Psoas muscle (tissue), 8 donors: ENCODE measurements around the gene GRB7. TPM values are rescaled to one million over a fixed set of nuclear protein-coding genes. Genes with fewer than 3 reads are reported as not detected.

ENCODE experiments used
- ATAC-seq, 4 donors: fragments of 200-7000 bp; cut with Tn5 transposase; one replicate each; pipeline ENCODE4 v1.9.1; 2020; ENCODE audit warnings: moderate library complexity in 3 of 4, mild to moderate bottlenecking in 2 of 4
- DNase-seq, 2 donors: peaks; one replicate each; pipeline ENCODE4 v3.0.0-alpha.2; 2020
- H3K27ac ChIP-seq: fragments of 200-600 bp; one replicate; pipeline ENCODE4 v1.8.0; 2022
- H3K27me3 ChIP-seq, 3 donors: fragments of 200-600 bp in 1 of 3; one replicate each; pipeline versions ENCODE4 v1.6.1 to v1.8.0; 2013 to 2022; ENCODE audit warnings: low read length in 2 of 3, mild to moderate bottlenecking in 2 of 3, moderate library complexity in 1 of 3; ENCODE audit not compliant: insufficient read depth in 3 of 3
- H3K36me3 ChIP-seq, 2 donors: fragments of 200-600 bp in 1 of 2; one replicate each; pipeline versions ENCODE4 v1.6.1 to v1.8.0; 2013 to 2022; ENCODE audit warnings: low read depth in 1 of 2, mild to moderate bottlenecking in 1 of 2, moderate library complexity in 1 of 2; ENCODE audit not compliant: insufficient read depth in 1 of 2
- H3K4me1 ChIP-seq: fragments of 200-600 bp; one replicate; pipeline ENCODE4 v1.8.0; 2022
- H3K4me3 ChIP-seq: fragments of 200-600 bp; one replicate; pipeline ENCODE4 v1.8.0; 2022; ENCODE audit warnings: mild to moderate bottlenecking
- H3K9me3 ChIP-seq: fragments of 200-600 bp; one replicate; pipeline ENCODE4 v1.8.0; 2022
- WGBS, 3 donors: extraction: QIAGEN DNeasy Blood & Tissue Kit; methylation state at CpG; one replicate each; pipeline versions ENCODE4 v1.1.6 to v1.1.7; 2013; 5-methylcytosine and 5-hydroxymethylcytosine counted together
- intact Hi-C, 2 donors: fragments of 100-400 bp; cut with DNase I; formaldehyde crosslinking; loops; one replicate each; pipeline versions ENCODE4 v1.11.0 to v1.14.2; 2022
- polyA plus RNA-seq, 3 donors: library from polyadenylated mRNA; stranded (reverse); fragments of 200-250 nt; gene quantifications; one replicate each; pipeline ENCODE4 v1.2.3, GENCODE V29; 2013
- total RNA-seq, 4 donors: library from RNA; stranded (reverse); fragmentation: NEBNext Ultra II Directional in 2 of 4; extraction: Animal tissue kit (Norgen Biotek cat#: 25700) in 2 of 4; gene quantifications; one replicate each; pipeline versions ENCODE4 v1.2.1 to v1.2.4, GENCODE V29; 2021 to 2023
- TF ChIP-seq, protein P1 (sequence below): fragments of 200-600 bp; IDR thresholded peaks from one replicate; pipeline ENCODE4 v1.8.0; 2022; ENCODE audit warnings: antibody characterized with exemption
- donor health status: healthy with polysubstance abuse.
- donor health status: DM: no; HTN: no; CAD: no; lungs with moderate emphysema.
- donor health status: Bipolar disorder and iron deficiency.
- donor health status: healthy.
- donor health status: DM: yes; HTN: yes; CAD: no.
- donor health status: DM: no; HTN: no; CAD: no.
- donor health status: DM: no; HTN: no; CAD: no.
- donor health status: DM: yes; HTN: yes; CAD: no.

GRB7 gene
- total and polyA plus RNA-seq, 7 donors = 0.06 to 0.69 TPM; not detected in 5

DNA sequence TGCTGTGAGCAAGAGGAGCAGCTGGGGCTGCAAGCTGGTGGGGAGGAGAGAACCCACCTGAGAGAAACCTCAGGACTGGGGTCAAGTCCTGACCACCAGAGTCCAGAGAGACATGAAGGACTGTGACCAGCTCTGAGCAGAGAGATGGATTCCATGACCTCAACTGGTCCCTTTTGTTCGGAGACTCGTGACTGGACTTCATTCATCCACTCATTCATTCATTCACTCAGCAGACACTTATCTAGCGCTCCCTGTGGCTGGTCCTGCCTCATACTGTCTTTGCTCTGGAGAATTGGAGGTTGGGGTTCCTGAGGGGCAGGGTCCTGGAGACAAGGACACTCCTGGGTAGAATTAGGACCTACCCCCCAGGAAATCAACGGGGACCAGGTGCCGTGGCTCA, 33.8 kb upstream of the GRB7 start:
- Histone ChIP-seq H3K27ac (peak overlapping the region; percentile 61), H3K4me3 (no peak overlapping the region), H3K4me1 (peaks cover 55% of the 10 kb centered on the region), H3K27me3 (no peaks in the 10 kb centered on the region), H3K9me3 (no peaks in the 10 kb centered on the region), H3K36me3 (peaks cover 0 to 22% of the 10 kb centered on the region in 2 donors)
- intact Hi-C loops = no loop called here
- ATAC-seq = no peak
- 84 to 86% (median 84%) methylated on average over 5 of the region's 5 CpGs for WGBS, 3 donors
- TF ChIP-seq, protein P1, sequence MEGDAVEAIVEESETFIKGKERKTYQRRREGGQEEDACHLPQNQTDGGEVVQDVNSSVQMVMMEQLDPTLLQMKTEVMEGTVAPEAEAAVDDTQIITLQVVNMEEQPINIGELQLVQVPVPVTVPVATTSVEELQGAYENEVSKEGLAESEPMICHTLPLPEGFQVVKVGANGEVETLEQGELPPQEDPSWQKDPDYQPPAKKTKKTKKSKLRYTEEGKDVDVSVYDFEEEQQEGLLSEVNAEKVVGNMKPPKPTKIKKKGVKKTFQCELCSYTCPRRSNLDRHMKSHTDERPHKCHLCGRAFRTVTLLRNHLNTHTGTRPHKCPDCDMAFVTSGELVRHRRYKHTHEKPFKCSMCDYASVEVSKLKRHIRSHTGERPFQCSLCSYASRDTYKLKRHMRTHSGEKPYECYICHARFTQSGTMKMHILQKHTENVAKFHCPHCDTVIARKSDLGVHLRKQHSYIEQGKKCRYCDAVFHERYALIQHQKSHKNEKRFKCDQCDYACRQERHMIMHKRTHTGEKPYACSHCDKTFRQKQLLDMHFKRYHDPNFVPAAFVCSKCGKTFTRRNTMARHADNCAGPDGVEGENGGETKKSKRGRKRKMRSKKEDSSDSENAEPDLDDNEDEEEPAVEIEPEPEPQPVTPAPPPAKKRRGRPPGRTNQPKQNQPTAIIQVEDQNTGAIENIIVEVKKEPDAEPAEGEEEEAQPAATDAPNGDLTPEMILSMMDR = no peak
- DNase-seq = no peak

DNA sequence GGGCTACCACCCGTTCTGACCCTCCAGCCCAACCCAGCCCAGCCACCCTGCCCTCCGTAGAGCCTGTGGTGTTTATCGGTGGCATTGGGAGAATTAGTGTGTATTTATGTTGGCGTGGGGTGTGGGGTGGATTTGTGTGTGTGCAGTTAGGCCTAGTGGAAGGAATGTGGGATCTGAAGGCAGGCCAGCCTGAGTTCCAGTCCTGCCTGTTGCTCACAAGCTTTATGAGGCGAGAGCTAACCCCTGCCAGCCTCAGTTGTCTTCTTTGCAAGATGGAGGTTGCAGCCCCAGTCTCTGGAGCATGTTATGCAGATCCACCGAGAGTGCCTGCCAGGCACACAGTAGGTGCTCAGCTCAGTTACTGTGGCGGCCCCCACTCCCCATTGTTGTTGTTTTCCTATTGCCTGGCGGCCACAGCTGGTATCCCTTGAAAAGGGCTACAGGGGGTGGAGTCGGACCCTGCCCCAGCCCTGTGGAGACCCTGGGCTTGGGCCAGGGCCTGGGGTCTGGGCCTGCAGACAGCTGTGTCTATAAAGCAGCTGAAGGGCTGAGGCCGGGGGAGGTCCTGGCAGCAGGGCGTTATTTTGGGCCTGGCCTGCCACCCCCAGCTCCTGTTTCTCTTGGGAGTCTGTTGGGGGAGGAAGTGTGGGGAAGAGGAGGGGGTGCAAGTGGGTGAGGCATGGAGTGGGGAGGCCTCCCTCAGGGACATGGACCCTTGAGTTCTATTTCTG, 32.8 kb upstream of the GRB7 start:
- intact Hi-C loops = no loop called here
- Histone ChIP-seq H3K27ac (peak overlapping the region; percentile 63), H3K27me3 (no peaks in the 10 kb centered on the region), H3K9me3 (no peaks in the 10 kb centered on the region), H3K36me3 (peaks cover 0 to 33% of the 10 kb centered on the region in 2 donors), H3K4me1 (peaks cover 49% of the 10 kb centered on the region), H3K4me3 (no peak overlapping the region)
- 36 to 55% (median 52%) methylated on average over 11 of the region's 11 CpGs for WGBS, 3 donors
- TF ChIP-seq, protein P1 = peak; percentile 29
- DNase-seq (no peak), ATAC-seq (peak in 1 of 4 donors; percentile 47)

DNA sequence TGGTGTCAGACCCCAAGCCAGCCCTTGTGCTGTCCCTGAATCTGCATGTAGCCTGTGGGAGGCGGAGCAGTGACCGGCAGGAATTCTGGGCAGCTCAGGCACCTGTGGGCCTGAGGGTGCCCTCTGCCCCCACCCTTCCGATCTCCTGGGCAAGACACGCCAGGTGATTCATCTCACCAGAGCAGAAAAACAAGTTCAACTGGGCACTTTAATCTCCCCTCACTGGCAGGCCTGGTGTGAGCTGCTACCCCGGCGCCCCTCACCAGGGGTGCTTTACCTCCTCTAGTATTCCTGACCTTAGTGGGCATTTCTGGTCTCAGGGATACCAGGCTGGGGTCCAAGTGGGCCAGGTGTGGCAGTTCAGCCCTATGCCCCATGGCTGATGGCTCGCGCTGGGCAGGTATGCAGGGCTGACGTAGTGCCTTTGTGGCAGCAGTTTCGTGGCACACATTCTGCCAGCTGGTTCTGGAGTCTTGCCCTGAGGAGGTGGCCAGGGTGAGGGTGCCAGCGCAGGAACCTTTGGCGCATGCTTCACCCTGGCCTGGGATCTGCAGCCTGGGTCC, 31.9 kb upstream of the GRB7 start:
- no peak for DNase-seq
- WGBS, 3 donors = 26 to 44% (median 33%) methylated on average over 12 of the region's 12 CpGs

DNA sequence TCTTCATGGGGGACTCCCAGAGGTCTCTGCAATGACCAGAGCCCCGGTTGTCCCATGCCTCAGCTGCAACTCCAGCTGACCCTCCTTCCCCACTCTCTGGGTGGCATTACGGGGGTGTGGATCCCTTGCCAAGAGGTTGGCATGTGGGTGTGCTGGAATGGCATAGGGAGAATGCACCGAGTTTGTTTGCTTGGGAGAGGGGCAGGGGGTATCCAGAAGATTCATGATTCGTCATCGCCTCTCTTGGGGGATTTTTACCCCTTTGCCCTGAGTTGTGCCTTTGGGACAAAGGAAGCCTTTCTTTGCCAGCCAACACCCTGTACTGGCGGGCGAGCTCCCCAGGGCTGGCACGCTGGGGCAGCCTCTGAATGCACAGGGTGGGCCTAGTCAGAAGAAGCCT, 31.4 kb upstream of the GRB7 start:
- H3K36me3 ChIP-seq = peaks cover 0 to 46% of the 10 kb centered on the region in 2 donors
- no peak overlapping the region for H3K27ac ChIP-seq
- ATAC-seq (peak in 3 of 4 donors; percentile 2 to 14 (median 4)), DNase-seq (no peak)
- H3K9me3 ChIP-seq = no peaks in the 10 kb centered on the region
- no peak overlapping the region for H3K4me3 ChIP-seq
- intact Hi-C loops = no loop called here
- TF ChIP-seq, protein P1 = no peak
- 43 to 80% (median 54%) methylated on average over 8 of the region's 8 CpGs for WGBS, 3 donors
- peaks cover 43% of the 10 kb centered on the region for H3K4me1 ChIP-seq
- H3K27me3 ChIP-seq = no peaks in the 10 kb centered on the region

More for the DNA sequence above, 31.9 kb upstream of the GRB7 start:
- intact Hi-C loops = no loop called here
- H3K4me1 ChIP-seq = peaks cover 49% of the 10 kb centered on the region
- H3K4me3 ChIP-seq = no peak overlapping the region
- H3K36me3 ChIP-seq = peaks cover 0 to 41% of the 10 kb centered on the region in 2 donors
- TF ChIP-seq, protein P1 = no peak
- H3K27me3 ChIP-seq = no peaks in the 10 kb centered on the region
- H3K9me3 ChIP-seq = no peaks in the 10 kb centered on the region
- peak overlapping the region; percentile 63 for H3K27ac ChIP-seq
- peak; percentile 59 to 79 (median 74) for ATAC-seq
